Daoy (cell line): ENCODE measurements around the gene FAM107A. TPM values are rescaled to one million over a fixed set of nuclear protein-coding genes. Genes with fewer than 3 reads are reported as not detected.
A peak's percentile ranks its signal among the peaks of the same experiment; 100 is the strongest.

Experiments used
- DNase-seq: peaks from one replicate; pipeline ENCODE4 v3.0.0-alpha.2; 2015; ENCODE audit warnings: low read depth
- total RNA-seq: library from RNA; depleted of rRNA; stranded (reverse); fragments of >200 nt; shearing (Covaris generic); gene quantifications from 2 replicates; pipeline ENCODE4 v1.2.3, GENCODE V29; 2014

Gene FAM107A
- total RNA-seq, 1 experiment from 2014 or later = 0.11 TPM

- no peak for DNase-seq
These were observed 10.0 kb downstream of the FAM107A start for GRCh38 chr3:58567251-58567515.

- DNase-seq = no peak
These were observed 10.6 kb downstream of the FAM107A start for GRCh38 chr3:58566398-58567250.

- no peak for DNase-seq
These were observed 11.4 kb downstream of the FAM107A start for GRCh38 chr3:58565621-58566397.

GRCh38 chr3:58564456-58565160 is 12.6 kb downstream of the FAM107A start:
- DNase-seq = peak; percentile 84

GRCh38 chr3:58564054-58564453 is 13.1 kb downstream of the FAM107A start:
- DNase-seq = no peak

- DNase-seq = peak; percentile 51
These were observed 13.7 kb downstream of the FAM107A start for GRCh38 chr3:58563386-58564035.

GRCh38 chr3:58562498-58562897 is 14.7 kb downstream of the FAM107A start:
- no peak for DNase-seq

- DNase-seq = peak; percentile 82
These were observed 16.4 kb downstream of the FAM107A start for GRCh38 chr3:58560771-58561311.

- DNase-seq = no peak
These were observed 17.6 kb downstream of the FAM107A start for GRCh38 chr3:58559586-58559985.

- no peak for DNase-seq
These were observed 19.7 kb downstream of the FAM107A start for GRCh38 chr3:58557491-58557890.

GRCh38 chr3:58556761-58557221 is 20.4 kb downstream of the FAM107A start:
- DNase-seq = no peak

- no peak for DNase-seq
These were observed 21.2 kb downstream of the FAM107A start for GRCh38 chr3:58556001-58556400.

- no peak for DNase-seq
These were observed 22.0 kb downstream of the FAM107A start for GRCh38 chr3:58555203-58555602.

GRCh38 chr3:58553003-58553402 is 24.2 kb downstream of the FAM107A start:
- no peak for DNase-seq

GRCh38 chr3:58551636-58552180 is 25.5 kb downstream of the FAM107A start:
- no peak for DNase-seq

GRCh38 chr3:58544541-58544940 is 32.6 kb downstream of the FAM107A start:
- no peak for DNase-seq

- DNase-seq = no peak
These were observed 36.9 kb downstream of the FAM107A start for GRCh38 chr3:58540176-58540858.

- no peak for DNase-seq
These were observed 37.6 kb downstream of the FAM107A start for GRCh38 chr3:58539626-58540025.

- no peak for DNase-seq
These were observed 39.5 kb downstream of the FAM107A start for GRCh38 chr3:58537412-58538301.
